Skeletal muscle cell (primary cell): ENCODE results near the gene GCFC2.
"Not testable (repeated sequence)": the region's sequence is repeated elsewhere in the genome, so short reads cannot be mapped to it uniquely, and the experiment has no call there.

Experiments used
- DNase-seq: peaks from one replicate; pipeline ENCODE4 v3.0.0-alpha.2; 2010; ENCODE audit warnings: low read depth
- H3K4me3 ChIP-seq: 2 replicates; pipeline ENCODE4 v1.5.1; 2011; ENCODE audit warnings: low read depth, mild to moderate bottlenecking, control low read depth, low read length, moderate library complexity

GCFC2 gene

GRCh38 chr2:75710577-75711253, at the start of gene GCFC2:
Gene GCFC2 (minus strand): TSS chr2:75710915. CDS start chr2:75710855, 60 bp downstream.
- H3K4me3 ChIP-seq = peak within 1 kb of the TSS; percentile 72
- peak; percentile 52 for DNase-seq

- no peak overlapping the region for H3K4me3 ChIP-seq
- no peak for DNase-seq
Observed at GRCh38 chr2:75752828-75753227, 42.1 kb upstream of the GCFC2 start.

GRCh38 chr2:75751824-75752468, 41.2 kb upstream of the GCFC2 start:
- DNase-seq = no peak
- H3K4me3 ChIP-seq = no peak overlapping the region

GRCh38 chr2:75751360-75751759, 40.6 kb upstream of the GCFC2 start:
- no peak overlapping the region for H3K4me3 ChIP-seq
- DNase-seq = no peak

GRCh38 chr2:75737961-75738360, 27.2 kb upstream of the GCFC2 start:
- no peak for DNase-seq
- H3K4me3 ChIP-seq = no peak overlapping the region

- no peak overlapping the region for H3K4me3 ChIP-seq
- DNase-seq = no peak
Observed at GRCh38 chr2:75736276-75736675, 25.6 kb upstream of the GCFC2 start.

- no peak for DNase-seq
- no peak overlapping the region for H3K4me3 ChIP-seq
Observed at GRCh38 chr2:75729861-75730260, 19.1 kb upstream of the GCFC2 start.

GRCh38 chr2:75728614-75729419, 18.1 kb upstream of the GCFC2 start:
- DNase-seq = no peak
- H3K4me3 ChIP-seq = no peak overlapping the region

- H3K4me3 ChIP-seq = no peak overlapping the region
- no peak for DNase-seq
Observed at GRCh38 chr2:75722687-75723086, 12.0 kb upstream of the GCFC2 start.

- no peak for DNase-seq
- no peak overlapping the region for H3K4me3 ChIP-seq
Observed at GRCh38 chr2:75720525-75720924, 9.8 kb upstream of the GCFC2 start.

GRCh38 chr2:75719616-75720015, 8.9 kb upstream of the GCFC2 start:
- no peak overlapping the region for H3K4me3 ChIP-seq

GRCh38 chr2:75716406-75716805, 5.7 kb upstream of the GCFC2 start:
- no peak for DNase-seq

More at GRCh38 chr2:75719616-75720015, 8.9 kb upstream of the GCFC2 start:
- no peak for DNase-seq

GRCh38 chr2:75711590-75711989, 875 bp upstream of the GCFC2 start:
- not testable (repeated sequence) for DNase-seq, H3K4me3 ChIP-seq

More at GRCh38 chr2:75716406-75716805, 5.7 kb upstream of the GCFC2 start:
- no peak overlapping the region for H3K4me3 ChIP-seq

- DNase-seq = no peak
- peak overlapping the region; percentile 72 for H3K4me3 ChIP-seq
Observed at GRCh38 chr2:75710220-75710576, 517 bp downstream of the GCFC2 start.

GRCh38 chr2:75709297-75709696, 1.4 kb downstream of the GCFC2 start:
- DNase-seq = no peak
- H3K4me3 ChIP-seq = no peak overlapping the region

GRCh38 chr2:75707901-75708300, 2.8 kb downstream of the GCFC2 start:
- no peak for DNase-seq

GRCh38 chr2:75705921-75706320, 4.8 kb downstream of the GCFC2 start:
- DNase-seq = no peak
- no peak overlapping the region for H3K4me3 ChIP-seq

More at GRCh38 chr2:75707901-75708300, 2.8 kb downstream of the GCFC2 start:
- H3K4me3 ChIP-seq = no peak overlapping the region

- DNase-seq = no peak
- H3K4me3 ChIP-seq = no peak overlapping the region
Observed at GRCh38 chr2:75703589-75704287, 7.0 kb downstream of the GCFC2 start.

GRCh38 chr2:75702593-75702992, 8.1 kb downstream of the GCFC2 start:
- DNase-seq = no peak
- no peak overlapping the region for H3K4me3 ChIP-seq

- no peak for DNase-seq
- no peak overlapping the region for H3K4me3 ChIP-seq
Observed at GRCh38 chr2:75698918-75699317, 11.8 kb downstream of the GCFC2 start.
